GDM1 (cell line): ENCODE results near the gene HACD2.
"Not testable (repeated sequence)": the region's sequence is repeated elsewhere in the genome, so short reads cannot be mapped to it uniquely, and the experiment has no call there.

Source experiments
- DNase-seq: peaks from one replicate; lab custom pipeline; 2025; lab: John Stamatoyannopoulos, UW

The HACD2 gene

DNA sequence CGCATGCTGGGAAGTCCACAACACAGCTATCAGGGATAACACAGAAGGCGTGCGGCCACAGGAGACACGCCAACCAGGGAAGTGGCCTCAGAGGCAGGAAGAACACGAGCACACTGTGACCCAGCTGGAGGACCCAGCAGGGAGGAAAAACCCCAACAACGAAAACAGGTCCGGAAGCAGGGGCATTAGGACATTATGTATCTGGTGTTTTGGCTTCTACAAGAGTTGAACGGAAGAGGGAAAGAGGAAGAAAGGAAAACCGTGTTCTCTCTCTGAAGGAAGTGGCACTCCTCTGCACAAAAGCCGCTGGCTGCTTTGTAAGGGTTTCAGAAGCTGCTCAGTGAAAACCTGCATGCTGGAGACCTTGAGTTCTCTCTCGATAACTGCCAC is 61.8 kb downstream of the HACD2 start:
- DNase-seq = peak; percentile 49

DNA sequence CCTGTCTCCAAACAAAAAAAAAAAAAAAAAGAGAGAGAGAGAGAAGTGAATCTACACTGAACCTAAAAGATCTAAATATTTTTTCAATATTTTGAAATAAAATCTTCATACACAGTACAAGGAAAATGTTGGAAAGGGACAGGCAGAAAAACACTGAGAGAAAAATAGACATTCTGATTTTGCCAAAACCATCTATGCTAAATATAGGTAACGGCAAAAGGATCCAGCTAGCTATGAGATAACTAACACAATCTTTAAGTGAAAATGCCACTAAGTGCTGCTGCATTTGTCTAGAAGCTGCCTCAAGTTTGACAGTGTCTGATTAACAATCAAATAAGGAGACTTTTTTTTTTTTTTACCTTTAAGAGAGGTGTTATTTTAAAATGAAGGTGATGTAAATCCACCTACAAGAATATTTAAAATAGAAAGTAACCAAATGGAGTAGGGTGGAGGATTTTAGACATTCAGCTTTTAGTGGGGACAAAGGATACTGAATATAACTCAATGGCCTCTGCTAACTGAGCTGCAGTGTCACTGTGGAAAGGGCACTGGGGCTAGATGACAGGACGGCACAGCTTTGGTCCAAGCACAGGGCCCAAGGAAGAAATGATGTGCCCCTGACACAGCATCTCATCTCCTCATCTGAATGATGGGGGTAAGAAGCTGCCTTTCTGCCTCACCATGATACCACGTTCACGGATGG is 62.4 kb downstream of the HACD2 start:
- DNase-seq = no peak

DNA sequence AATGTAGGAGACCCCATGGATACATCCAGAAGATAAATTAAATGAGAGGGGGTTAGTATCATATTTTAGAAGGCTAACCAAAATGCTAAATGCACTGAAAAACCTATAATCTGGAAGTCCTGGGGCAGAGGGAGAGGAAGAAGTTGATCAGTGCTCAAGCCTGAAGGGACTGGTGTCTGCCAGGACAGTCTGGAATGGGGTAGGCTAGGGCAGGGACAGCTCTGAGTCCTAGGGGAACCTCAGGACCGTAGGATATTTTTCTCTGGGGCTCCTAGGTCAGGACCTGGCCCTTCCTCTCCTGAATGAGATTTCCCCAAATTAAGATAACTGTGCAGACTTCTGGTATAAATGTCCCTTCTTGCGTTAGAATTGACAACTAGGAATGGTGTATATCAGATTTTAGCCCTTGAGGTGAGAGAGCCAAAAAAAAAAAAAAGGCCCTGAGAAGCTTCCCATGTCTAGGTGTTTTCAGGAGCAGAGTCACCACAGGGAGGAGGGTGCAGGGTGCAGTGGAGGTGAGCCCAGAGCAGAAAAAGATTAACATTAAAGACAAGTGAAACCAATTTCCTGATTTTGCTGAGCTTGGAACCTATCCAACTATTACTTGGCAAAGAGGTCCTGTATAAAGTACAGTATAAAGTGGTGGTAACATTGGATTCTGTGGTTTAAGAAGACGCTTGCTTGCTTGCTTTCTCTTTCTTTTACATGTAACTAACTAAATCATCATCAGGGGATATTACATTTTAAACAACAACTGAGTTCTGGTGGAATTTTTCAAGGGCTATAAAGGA is 63.5 kb downstream of the HACD2 start:
- DNase-seq = no peak

DNA sequence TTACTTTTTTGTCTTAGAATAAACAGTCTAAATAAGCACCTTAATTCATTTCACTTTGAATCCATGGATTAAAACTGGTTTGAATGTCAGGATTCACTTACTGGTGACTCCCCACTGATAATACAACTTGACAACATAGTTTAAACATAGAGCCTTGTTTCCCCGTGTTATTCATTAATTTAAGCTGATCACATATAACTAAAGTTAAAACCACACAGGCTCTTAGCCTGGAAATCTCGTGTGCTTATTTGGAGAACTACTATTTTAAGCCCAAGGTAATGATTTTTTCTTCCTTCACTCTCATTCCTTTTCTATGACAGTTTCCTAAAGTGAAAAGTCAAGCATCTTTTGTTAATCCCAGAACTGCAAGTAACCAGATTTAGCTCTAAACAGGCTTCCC is 64.2 kb downstream of the HACD2 start:
- no peak for DNase-seq

DNA sequence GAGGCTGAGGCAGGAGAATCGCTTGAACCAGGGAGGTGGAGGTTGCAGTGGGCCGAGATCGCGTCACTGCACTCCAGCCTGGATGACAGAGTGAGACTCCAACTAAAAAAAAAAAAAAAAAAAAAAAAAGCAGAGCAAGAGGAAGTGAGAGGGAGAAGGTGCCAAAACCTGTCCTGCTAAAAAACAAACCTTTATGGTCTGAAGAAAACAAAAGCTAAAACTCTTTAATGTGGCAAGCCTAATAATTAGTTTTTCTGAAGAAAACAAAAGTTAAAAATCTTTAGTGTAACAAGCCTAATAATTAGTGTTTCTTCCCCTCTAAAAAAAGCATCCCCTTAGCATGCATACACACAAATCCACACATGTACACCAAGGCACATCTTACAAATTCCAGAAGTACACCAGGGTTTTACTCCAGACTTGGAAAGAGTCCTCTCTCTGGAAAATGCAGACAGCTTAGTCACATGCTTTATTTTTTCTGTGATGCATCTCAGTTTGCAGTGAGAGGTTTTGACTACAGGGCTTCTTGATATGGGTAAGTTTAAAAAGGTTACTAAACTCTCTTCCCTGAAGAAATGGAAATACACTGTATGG is 65.9 kb downstream of the HACD2 start:
- DNase-seq = no peak

DNA sequence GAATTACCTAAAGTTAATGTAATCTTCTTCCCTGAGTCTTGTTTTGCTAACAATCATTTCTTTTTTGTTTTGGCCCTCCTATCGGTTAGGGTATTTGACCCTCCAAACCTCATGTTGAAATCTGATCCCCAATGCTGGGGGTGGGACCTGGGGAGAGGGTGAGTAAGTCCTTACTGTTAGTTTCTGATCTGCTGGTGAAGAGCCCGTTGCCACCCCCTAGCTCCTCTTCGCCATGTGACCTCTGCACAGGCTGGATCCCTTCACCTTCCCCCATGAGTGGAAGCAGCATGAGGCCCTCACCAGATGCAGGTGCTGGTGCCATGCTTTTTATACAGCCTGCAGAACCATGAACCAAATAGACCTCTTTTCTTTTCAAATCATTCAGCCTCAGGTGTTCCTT is 73.1 kb downstream of the HACD2 start:
- no peak for DNase-seq

DNA sequence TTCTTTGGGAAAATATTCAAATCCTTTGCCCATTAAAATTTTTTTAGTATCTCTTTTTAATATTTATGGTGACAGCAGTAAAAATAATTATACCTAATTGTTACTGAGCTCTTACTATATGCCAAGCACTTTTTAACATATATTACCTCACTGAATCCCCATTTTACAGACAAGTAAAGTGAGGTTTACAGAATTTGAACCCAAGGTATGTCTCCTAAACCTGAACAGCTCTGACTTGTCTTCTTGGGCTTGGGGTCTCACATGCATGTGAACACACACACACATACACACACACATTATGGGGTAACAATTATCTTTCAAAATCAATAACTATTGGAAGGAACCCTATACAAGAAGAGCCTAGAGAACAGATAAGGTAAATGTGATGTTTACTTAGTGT is 73.8 kb downstream of the HACD2 start:
- DNase-seq = no peak

DNA sequence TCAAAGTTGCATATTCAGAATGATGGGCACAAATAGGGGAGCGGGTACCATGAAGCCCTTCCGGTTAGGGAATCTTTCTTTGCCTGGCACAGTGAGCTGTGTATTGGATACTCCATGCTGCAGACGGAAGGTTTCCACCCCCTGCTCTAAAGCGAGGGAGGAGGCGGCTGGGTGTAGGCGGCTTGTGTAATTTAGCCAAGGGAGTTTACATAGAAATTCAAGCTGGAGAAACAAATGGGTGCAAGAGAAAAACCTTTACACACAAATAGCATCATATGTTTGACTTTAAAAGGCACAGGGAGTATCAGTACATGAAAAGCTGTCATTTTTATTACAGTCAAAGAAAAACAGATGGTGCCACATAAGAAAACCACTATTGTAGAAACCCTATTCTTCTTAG is 76.7 kb downstream of the HACD2 start:
- no peak for DNase-seq

DNA sequence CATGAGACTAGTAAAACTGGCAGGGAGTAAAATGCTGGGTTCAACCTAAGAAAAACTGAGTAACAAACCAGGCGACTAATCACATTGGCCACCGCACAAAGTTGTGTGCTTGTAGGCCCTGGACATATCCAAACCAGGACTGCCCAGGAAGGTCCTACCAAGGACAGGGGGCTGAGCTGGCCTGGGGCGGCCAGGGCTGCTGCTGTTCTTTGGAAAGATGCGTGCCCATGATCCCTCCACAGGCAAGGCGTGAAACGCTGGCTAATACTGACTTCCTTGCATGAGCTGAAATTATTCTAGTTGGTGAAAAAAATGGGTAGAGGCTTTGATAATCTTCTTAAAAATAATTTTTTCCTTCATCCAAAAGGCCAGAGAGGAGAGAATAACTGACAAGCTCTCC is 79.0 kb downstream of the HACD2 start:
- DNase-seq = no peak

DNA sequence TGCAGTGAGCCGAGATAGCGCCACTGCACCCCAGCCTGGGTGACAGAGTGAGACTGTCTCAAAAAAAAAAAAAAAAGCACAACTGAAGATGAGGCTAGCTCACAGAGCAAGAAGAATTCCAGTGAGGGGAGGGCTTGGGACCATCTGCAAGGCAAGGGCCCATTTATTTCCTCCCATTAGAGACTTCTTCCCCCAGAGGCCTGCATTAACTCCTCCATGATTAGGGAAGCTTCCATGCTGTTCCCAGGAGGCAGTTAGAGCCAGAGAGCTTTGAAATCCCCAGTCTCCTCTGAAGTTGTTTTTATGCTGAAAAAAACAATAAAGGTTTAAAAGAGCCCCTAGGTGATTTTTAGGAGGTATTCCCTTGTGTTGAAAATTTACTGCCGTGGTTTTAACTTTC is 81.7 kb downstream of the HACD2 start:
- DNase-seq = no peak

DNA sequence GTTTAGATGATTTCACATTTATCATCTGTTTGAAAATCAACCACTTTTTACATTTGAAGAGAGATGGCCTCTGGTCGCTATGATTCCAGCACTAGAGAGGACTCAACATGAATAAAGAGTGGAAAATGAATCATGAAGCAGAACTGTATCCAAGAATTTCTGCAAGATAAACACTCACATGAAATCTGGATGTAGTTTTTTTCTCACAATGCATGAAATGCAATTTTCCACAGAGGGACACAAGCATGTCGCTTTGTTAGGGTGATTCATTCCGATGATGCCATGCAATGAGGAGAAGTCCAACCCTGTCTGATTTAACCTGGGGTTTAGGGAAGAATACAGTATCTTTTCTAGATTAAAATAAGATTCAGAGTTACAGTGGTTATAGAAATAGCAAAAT is 85.5 kb downstream of the HACD2 start:
- DNase-seq = no peak

DNA sequence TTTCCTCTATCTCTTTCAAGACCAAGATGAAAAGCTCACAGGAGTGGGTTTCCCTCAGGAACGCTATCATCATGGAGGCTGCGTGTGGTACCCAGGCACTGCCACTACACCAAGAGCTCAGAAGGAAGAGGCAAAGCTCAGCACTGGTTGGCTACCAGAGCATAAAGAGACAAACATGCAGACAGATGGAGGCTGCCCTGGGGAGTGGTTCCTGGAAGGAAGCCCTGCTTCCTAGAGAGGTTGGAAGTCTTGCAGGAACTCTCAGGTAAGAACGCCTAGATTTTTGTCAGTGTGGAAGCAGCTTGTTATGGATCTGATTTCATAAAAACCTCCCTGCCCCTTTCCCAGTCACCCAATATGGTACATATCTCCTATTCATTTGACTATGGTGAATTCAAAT is 86.1 kb downstream of the HACD2 start:
- DNase-seq = no peak

DNA sequence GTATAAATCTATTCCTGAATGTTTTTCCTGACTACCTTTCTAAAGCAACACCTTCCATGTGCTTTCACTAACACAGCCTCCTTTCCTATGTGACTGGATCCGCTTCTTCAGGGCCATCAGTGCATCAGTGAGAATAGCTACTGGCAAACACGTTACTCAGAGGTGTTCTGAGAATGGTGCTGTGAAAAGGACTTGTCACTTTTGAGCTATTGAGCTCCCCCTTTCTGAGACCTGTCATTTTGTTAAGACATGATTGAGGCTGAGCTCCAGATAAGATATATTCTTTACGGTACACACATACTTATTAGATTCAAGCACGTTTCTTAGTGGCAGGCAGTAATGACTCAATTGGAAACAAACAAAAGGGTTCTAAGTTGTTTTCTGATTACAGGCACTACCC is 90.9 kb downstream of the HACD2 start:
- no peak for DNase-seq

DNA sequence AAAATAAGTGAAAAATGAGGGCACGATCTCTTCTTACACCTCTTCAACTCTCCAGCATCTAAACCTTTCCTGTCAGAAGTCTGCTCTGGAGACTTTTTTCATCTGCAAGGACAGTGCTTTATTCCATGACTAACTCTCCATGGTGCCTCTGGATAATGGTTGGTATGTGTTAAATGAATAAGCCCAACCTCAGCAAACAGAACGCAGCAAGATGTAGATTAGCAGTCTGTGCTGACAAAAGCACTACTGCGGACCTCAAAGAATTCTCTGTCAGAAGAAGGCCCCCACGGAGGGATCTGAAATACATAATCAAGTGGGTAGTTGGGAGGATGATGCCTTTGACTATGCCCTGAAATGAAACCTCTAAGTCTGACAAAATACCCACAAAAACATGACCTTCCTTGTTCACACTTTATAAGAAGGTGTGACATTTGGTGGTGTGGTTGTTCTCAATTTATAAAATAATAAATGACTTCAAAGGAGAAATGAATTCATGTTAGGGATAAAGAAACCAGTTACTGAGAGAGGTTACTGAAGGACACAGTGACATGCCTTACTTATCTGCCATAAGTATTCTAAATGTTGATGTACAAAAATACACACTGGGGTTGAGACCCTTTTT is 92.8 kb downstream of the HACD2 start:
- no peak for DNase-seq

DNA sequence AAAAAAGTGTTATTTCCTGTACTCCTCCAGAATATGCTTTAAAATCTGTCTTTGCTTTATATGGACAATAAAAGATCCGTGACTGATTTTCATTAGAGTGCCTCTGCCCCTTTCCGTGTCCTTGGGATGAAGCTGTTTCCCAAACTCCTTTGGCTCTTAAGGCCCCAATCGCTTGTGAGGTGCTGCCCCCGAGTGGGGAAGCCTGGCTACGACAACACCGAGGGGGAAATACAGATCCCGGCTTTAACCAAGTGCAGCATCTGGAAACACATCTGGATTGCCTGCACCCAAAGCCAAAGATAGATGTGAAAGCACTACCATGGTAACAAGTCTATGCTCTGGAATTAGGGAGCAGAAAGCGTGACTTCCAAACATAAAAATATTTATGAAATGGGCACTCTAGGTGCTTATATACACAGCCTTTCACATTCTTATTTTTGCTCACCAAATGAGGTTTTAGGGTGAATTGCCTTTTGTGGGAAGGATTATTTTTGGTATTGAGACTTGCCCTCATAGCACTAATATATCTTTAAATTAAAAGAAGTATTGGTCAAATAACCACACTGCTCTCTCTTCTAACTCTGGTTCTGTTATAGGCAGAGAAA is 95.4 kb downstream of the HACD2 start:
- DNase-seq = no peak

DNA sequence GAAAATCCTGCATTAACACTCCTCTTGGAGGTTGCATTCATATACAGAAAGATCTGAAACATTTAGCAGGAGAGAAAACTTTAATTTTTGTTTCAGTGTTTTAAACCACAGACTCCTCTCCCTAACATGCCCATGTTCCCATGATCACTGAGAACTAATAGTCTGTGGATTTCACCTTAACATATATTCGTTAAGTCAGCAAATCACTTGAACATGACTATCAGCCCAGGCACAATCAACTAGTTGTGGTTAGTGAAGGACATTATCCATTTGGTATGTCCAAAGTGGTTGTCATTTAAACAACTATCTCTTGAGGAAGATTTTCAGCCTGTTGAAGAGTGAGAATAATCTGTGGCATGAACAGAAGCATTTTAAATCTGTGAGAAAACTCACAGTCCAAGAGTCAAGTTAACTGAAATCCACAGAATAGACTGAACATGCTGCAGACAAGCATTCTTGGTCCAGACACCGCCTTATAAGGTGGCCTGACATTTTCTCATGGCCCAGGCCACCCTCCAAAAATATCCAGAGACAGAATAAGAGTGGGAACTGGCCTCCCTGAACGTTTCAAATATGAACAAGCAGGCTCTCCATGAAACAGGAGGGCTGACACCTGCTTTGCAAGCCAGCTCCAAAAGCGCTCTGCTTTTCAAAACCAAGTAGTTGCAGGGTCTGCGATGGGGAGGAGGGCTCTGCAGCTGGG is 96.1 kb downstream of the HACD2 start:
- DNase-seq = no peak

DNA sequence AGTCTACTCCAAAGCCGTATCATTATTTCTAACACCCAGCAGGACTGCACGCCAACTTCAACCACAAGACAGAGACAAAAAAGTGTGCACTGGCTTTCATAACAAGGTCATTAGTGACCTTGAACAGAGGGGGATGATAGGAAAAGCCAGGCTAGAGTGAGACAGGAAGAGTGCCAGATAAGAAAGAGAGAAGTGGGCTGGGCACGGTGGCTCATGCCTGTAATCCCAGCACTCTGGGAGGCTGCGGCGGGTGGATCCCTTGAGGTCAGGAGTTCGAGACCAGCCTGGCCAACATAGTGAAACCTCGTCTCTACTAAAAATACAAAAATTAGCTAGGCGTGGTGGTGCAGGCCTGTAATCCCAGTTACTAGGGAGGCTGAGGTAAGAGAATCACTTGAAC is 97.8 kb downstream of the HACD2 start:
- DNase-seq = not testable (repeated sequence)

DNA sequence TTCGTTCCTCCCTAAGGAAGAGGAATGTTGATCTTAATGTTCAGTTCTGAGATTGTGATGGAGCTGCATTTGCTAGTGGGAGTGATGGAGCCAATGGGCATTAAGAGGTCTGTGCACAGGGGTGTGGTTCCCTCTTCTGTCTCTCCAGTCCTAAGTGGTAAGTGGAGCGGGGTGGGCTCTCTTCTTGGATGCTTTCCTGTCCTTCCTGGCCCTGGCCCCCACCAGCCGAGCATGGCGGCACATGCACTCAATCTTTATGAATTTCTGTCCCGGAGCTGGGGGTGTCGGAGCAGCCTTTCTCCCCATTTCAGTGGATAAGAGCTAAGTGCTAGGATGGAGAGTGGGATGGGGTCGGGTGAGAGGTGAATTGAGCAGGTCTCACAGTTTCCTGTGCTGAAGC is 98.4 kb downstream of the HACD2 start:
- no peak for DNase-seq

DNA sequence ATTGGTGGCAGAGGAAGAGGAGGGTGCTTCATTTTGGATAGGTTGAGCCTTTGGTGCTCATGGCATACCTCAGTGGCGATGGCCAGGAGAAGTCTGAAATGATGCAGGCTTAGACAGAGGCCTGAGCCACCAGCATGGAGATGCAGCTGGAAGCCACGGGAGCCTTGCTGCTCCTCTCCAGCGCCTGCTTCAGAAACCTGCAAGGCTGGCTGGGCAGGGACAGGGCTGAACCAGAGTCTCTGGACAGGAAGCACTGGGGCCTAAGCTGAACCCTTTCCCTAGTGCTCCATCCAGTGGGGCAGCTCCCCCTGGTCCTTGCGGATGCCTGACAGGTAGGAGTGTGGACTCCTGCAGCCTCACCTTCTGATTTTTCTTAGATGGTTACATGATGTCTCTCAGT is 99.3 kb downstream of the HACD2 start:
- no peak for DNase-seq

DNA sequence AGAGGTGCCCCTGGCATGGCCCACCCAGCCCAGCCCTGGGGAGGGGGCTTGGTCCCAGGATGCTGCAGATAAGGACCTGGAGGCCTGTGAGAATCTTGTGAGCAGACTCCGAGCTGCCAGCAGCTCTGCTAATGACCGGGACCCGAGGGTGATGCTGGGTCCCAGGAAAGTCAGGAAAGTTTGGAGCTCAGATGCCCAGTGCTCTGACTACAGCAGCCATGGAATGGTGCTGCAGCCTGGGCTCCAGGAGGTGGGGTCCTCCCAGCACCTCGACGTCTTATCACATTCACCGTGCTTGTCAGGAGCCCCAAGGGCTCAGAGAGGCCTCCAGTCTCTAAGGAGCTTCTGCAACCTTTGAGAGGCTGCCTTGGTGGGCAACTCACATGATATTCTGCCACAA is 101.7 kb downstream of the HACD2 start:
- DNase-seq = no peak

DNA sequence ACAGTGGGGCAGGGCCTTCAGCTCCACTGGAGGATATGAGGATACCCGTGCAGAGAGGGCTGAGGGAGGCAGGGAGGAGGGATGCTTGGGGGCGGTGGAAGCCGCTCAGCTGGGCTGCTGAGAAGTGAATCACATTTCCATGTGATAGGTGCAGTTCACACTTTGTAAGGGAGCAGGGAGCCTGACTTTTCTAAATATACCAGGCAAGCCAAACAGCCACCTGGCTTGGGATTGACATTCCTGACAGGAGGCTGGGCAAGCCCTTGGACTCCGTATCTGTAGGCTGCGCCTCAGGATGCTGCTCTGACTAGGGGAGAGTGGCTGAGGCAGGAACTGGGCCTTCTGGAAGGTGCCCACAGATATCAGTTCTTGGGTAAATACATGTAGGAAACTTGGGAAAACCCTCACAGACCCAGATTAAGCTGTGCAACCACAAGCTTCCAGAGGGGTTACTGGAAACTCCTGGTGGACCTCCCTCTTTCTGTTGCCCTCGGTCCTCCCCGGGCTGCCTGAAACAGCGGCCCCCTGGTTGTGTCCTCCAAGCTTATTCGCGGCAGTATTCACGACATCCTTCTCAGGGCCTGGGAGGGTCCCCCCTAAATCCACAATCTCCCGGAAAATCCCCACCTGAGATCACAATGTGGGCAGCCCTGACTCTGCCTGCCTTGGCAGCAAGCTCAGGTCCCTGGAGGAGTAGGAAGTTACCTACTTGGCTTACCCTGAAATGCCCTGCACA is 103.0 kb downstream of the HACD2 start:
- no peak for DNase-seq
